NCI-H2196 (cell line): Measurements from ENCODE around the gene C21orf58.

ENCODE experiments used
- DNase-seq: peaks from one replicate; lab custom pipeline; 2025; ENCODE audit not compliant: unreplicated experiment; lab: John Stamatoyannopoulos, UW

The C21orf58 gene

DNA sequence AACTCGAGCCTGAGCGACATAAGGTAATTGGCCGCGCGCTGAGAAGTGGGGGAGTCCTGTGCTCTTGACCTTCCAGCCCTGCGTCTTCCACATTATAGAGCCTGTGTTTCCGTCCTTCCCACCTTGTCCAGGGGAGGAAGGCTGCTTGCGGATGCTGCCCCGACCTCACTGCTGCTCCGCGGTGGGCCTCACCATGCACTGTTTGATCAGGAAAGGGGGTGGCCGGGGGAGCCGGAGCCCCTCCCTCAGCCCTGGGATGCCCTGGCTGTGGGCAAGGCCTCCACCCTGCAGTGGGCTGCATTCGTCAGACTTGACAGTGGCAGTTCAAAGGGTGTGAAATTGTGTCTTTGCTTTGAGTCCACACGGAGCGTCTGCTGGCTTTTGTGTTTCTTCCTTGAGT is 30.4 kb upstream of the C21orf58 start:
- DNase-seq = no peak

- no peak for DNase-seq
These were observed 29.2 kb upstream of the C21orf58 start for GRCh38 chr21:46352913-46353312.

- no peak for DNase-seq
These were observed 28.5 kb upstream of the C21orf58 start for GRCh38 chr21:46352164-46352515.

DNA sequence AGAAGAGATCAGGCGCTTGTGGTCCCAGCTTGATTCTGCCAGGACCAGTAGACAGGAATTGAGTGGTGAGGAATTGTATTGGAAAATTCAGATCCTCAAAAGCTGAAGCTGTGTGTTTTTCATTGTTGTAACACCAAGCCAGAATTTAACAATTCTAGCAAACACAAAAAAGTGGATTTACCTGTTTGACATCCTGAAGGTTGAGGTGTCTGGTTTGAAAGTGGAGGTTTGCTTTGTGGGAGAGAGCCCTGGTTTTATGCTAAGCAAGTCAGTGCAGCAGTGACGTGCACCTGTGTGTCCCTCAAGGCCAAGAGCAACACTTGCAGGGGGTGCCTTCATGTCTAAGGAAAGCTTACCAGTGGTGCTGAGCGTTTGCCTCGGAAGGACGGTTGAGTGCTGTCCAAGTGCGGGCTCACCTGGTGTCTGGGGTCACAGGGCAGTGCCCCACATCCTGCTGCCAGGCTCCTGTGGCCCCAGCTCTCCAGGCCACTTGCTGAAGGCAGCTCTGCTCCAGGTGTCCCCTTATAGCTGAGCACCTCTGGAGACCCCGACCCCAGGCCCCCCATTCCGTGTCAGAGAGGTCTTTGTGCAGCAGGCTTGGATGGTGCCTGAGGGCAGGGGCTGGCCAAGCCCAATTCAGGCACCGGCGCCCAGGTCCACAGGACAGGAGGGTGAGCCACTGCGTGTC is 27.9 kb upstream of the C21orf58 start:
- DNase-seq = no peak

DNA sequence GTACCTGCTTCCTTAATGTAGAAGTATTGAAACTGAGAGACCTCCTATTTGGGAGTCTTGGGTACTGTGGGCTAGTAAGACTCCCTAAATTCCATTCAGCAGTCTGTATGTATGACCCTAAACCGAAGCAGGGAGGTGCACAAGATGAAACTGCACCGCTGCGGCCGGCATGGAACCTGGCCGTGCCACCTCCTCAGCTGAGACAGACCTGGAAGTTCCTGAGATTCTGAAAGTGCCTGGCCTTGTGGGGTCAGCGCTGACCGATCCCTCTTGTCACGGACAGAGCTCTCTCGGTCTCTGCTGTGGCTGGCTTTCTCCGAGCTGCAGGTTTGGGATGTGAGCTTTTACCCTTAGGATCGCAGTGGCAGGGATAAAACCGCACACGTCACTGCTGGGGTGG is 27.3 kb upstream of the C21orf58 start:
- no peak for DNase-seq

DNA sequence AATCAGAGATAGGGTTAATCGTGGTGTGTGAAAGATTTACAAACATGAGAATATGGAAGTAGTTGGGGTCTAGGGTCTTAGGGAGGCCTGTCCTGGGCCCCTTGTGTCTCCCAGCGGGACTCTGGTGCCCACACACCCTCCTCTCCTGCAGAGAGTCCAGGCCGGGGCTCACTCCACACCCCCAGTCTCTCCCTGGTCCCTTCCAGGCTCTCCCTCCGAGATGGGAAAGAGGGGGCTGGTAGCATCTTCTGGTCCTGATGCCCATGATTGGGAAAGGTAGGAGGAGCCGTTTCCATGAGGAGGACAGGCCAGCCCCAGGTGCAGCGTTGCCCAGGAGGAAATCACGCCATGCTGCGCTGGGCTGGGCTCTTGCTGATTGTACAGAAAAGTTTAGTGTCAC is 26.9 kb upstream of the C21orf58 start:
- DNase-seq = no peak

- DNase-seq = no peak
These were observed 25.6 kb upstream of the C21orf58 start for GRCh38 chr21:46349134-46349760.

DNA sequence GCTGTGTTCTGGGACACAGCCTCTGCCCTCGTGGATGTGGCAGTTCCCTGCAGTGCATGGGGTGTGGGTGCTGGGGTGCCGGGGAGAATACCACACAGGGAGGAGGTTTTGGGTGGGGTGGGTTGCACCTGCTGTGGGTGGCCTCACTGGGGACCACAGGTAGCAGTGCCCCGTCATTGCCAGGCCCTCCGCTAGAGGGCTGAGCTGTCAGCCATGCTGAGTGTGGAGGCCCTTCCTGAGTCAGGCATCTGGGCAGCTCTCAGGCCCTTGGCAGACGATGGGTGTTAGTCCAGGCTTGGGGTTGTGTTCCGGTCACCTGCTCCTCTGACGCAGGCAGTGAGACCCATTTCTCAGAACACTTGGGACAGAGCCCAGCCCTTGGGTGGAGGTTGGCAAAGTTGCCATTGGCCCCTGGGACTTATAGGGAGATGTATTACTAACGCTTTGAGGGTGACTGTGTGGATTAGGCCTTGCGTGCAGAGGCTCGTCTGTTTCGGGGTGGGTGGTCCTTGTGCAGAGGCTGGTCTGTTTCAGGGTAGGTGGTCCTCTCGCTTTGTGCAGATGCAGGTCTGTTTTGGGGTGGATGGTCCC is 24.2 kb upstream of the C21orf58 start:
- no peak for DNase-seq

GRCh38 chr21:46347203-46347550 is 23.5 kb upstream of the C21orf58 start:
- no peak for DNase-seq

GRCh38 chr21:46346296-46347202 is 22.9 kb upstream of the C21orf58 start:
- DNase-seq = no peak

GRCh38 chr21:46345861-46346260 is 22.2 kb upstream of the C21orf58 start:
- no peak for DNase-seq

- DNase-seq = no peak
These were observed 20.7 kb upstream of the C21orf58 start for GRCh38 chr21:46344219-46344915.

GRCh38 chr21:46340998-46341397 is 17.3 kb upstream of the C21orf58 start:
- no peak for DNase-seq

DNA sequence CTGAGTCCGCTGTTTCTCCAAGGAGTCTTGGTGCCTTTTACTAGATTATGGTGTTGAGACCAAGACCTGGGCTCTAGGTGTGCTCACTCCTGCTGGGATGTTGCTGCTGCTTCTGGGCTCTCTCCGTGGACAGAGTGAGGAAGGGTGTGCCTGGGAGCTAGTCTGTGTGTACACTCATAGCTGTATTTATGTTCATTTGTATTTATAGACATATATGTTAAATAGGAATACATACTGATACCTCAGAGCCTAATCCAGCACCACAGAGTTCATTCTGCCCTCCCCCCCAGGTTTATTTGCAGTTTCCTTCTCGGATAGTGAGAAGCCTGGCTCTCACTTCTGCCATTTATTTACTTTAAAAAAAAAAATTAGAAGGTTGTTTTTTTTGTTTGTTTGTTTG is 12.9 kb upstream of the C21orf58 start:
- DNase-seq = no peak

GRCh38 chr21:46334351-46335140 is 10.9 kb upstream of the C21orf58 start:
- no peak for DNase-seq

- no peak for DNase-seq
These were observed 6.1 kb upstream of the C21orf58 start for GRCh38 chr21:46329796-46330195.

GRCh38 chr21:46328151-46328550 is 4.5 kb upstream of the C21orf58 start:
- no peak for DNase-seq

GRCh38 chr21:46327711-46328110 is 4.0 kb upstream of the C21orf58 start:
- no peak for DNase-seq

- DNase-seq = no peak
These were observed 2.5 kb upstream of the C21orf58 start for GRCh38 chr21:46326110-46326703.
